Upper lobe of right lung (tissue), 1 donor: ENCODE measurements around the gene PDXDC1. TPM values are rescaled to one million over a fixed set of nuclear protein-coding genes. Genes with fewer than 3 reads are reported as not detected.
"Not testable (repeated sequence)": the region's sequence is repeated elsewhere in the genome, so short reads cannot be mapped to it uniquely, and the experiment has no call there.

Experiments
- ATAC-seq: fragments of 200-7000 bp; cut with Tn5 transposase; one replicate; pipeline ENCODE4 v1.9.1; 2020; ENCODE audit warnings: mild to moderate bottlenecking, moderate library complexity
- DNase-seq: peaks from one replicate; pipeline ENCODE4 v3.0.0-alpha.2; 2020
- H3K27ac ChIP-seq: fragments of 200-600 bp; one replicate; pipeline ENCODE4 v1.8.0; 2022
- H3K27me3 ChIP-seq: fragments of 200-600 bp; one replicate; pipeline ENCODE4 v1.8.0; 2022; ENCODE audit warnings: mild to moderate bottlenecking
- H3K36me3 ChIP-seq: fragments of 200-600 bp; one replicate; pipeline ENCODE4 v1.8.0; 2022
- H3K4me1 ChIP-seq: fragments of 200-600 bp; one replicate; pipeline ENCODE4 v1.8.0; 2022
- H3K4me3 ChIP-seq: fragments of 200-600 bp; one replicate; pipeline ENCODE4 v1.8.0; 2022; ENCODE audit warnings: mild to moderate bottlenecking
- H3K9me3 ChIP-seq: fragments of 200-600 bp; one replicate; pipeline ENCODE4 v1.8.0; 2022
- intact Hi-C: fragments of 100-400 bp; cut with DNase I; formaldehyde crosslinking; loops from one replicate; pipeline ENCODE4 v1.11.0; 2022
- total RNA-seq: library from RNA; stranded (reverse); fragmentation: NEBNext Ultra II Directional; extraction: Animal tissue kit (Norgen Biotek cat#: 25700); gene quantifications from one replicate; pipeline ENCODE4 v1.2.1, GENCODE V29; 2021
- TF ChIP-seq, protein P1 (sequence below): fragments of 200-600 bp; IDR thresholded peaks from one replicate; pipeline ENCODE4 v1.8.0; 2022; ENCODE audit warnings: antibody characterized with exemption
- donor health status: DM: no; HTN: yes; CAD: no; lungs with severe emphysema.

The PDXDC1 gene
- total RNA-seq, 1 donor from 2014 or later = 100 TPM

DNA sequence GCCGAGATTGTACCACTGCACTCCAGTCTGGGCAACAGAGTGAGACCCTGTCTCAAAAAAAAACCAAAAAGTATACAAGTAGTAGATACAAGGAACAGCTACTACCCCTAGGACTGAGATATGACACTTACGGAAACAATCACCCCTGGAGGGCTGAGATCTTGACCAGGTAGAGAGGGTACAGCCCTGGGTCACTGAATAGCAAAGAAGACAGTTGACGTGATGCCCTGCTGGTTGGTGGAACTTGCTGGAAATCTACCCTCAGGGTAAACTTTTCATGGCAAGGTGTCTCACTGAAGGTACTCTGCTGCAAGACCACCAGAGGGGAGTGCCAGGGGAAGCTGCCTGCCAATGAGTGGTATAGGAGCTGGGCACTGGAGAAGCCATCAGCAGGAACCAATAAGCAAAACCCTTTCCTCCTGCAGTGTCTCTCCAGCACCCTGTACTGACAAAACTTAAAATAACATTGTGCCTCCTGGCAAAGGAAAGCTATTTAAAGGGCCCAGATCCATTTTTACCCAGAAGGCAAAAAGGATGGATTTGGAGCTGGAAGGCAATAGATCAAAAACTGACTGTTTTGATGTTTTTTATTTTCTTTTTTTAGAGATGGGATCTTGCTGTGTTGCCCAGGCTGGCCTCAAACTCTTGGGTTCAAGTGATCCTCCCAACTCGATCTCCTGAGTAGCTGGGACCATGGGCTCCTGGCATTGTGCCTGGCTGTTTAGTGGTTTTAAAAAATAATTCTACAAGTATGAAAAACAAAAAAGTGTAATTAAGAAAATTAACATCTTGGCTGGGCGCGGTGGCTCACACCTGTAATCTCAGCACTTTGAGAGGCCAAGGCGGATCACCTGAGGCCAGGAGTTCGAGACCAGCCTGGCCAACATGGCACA, 11.3 kb upstream of the PDXDC1 start:
- peak; percentile 28 for ATAC-seq
- intact Hi-C loops = no loop called here

DNA sequence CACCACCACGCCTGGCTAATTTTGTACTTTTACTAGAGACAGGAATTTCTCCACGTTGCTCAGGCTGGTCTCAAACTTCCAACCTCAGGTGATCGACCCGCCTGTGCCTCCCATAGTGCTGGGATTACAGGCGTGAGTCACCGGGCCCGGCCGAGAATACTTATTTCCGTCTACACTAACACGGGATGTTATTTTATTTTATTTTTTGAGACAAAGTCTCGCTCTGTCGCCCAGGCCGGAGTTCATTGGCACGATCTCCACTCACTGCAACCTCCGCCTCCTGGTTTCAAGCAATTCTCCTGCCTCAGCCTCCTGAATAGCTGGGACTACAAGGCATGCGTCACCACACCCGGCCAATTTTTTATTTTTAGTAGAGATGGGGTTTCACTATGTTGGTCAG, 9.5 kb upstream of the PDXDC1 start:
- DNase-seq (no peak), ATAC-seq (no peak)
- Histone ChIP-seq H3K36me3 (no peaks in the 10 kb centered on the region), H3K27me3 (no peaks in the 10 kb centered on the region), H3K9me3 (no peaks in the 10 kb centered on the region), H3K4me1 (no peaks in the 10 kb centered on the region), H3K27ac (no peak overlapping the region), H3K4me3 (no peak overlapping the region)
- TF ChIP-seq, protein P1, sequence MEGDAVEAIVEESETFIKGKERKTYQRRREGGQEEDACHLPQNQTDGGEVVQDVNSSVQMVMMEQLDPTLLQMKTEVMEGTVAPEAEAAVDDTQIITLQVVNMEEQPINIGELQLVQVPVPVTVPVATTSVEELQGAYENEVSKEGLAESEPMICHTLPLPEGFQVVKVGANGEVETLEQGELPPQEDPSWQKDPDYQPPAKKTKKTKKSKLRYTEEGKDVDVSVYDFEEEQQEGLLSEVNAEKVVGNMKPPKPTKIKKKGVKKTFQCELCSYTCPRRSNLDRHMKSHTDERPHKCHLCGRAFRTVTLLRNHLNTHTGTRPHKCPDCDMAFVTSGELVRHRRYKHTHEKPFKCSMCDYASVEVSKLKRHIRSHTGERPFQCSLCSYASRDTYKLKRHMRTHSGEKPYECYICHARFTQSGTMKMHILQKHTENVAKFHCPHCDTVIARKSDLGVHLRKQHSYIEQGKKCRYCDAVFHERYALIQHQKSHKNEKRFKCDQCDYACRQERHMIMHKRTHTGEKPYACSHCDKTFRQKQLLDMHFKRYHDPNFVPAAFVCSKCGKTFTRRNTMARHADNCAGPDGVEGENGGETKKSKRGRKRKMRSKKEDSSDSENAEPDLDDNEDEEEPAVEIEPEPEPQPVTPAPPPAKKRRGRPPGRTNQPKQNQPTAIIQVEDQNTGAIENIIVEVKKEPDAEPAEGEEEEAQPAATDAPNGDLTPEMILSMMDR = no peak
- intact Hi-C loops = no loop called here

More for the DNA sequence above, 11.3 kb upstream of the PDXDC1 start:
- Histone ChIP-seq H3K4me1 (no peaks in the 10 kb centered on the region), H3K27me3 (no peaks in the 10 kb centered on the region), H3K9me3 (no peaks in the 10 kb centered on the region), H3K4me3 (no peak overlapping the region), H3K36me3 (no peaks in the 10 kb centered on the region), H3K27ac (no peak overlapping the region)
- DNase-seq = no peak
- TF ChIP-seq, protein P1 = no peak

DNA sequence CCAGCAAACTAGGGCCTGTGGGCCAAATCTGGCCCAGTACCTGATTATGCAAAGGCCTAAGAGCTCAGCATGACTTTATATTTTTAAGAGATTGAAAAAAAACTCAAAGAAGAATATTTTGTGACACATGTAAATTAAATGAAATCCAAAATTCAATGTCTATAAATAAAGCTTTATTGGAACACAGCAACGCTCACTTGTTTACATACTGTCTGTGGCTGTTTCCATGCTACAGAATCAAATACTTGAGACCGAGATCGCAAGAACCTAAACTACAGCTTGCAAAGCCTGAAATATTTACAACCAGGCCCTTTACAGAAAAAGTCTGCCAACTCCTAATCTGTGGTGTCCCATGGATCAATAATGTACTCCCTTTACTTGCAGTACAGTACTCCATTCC, 5.0 kb upstream of the PDXDC1 start:
- H3K27me3 ChIP-seq, intact Hi-C loops, DNase-seq, ATAC-seq, H3K4me1 ChIP-seq, H3K4me3 ChIP-seq, H3K27ac ChIP-seq, H3K9me3 ChIP-seq, H3K36me3 ChIP-seq: not testable (repeated sequence)

DNA sequence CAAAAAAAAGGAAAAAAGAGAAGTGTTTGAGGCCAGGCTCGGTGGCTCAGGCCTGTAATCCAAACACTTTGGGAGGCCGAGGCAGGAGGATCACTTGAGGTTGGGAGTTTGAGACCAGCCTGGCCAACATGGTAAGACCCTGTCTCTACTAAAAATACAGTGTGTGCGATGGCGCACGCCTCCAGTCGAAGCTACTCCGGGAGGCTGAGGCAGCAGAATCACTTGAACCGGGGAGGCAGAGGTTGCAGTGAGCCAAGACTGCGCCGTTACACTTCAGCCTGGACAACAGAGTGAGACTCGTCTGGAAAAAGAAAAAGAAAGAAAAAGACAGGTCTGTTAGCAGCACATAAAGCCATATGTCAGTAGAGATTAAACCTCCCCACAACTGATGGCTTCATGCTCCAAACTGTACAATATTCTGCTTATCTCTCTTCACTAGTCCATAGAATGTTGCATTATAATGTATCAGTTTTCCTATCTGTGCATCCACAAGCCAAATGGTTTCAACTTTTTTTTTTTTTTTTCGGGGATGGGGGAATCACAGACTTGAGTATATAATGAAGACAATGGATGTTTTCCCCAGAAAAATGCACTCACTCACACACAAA, 3.1 kb upstream of the PDXDC1 start:
- DNase-seq, ATAC-seq, H3K4me3 ChIP-seq, H3K9me3 ChIP-seq, H3K36me3 ChIP-seq, H3K27ac ChIP-seq, intact Hi-C loops, H3K27me3 ChIP-seq: not testable (repeated sequence)
- peaks cover 16% of the 10 kb centered on the region for H3K4me1 ChIP-seq

DNA sequence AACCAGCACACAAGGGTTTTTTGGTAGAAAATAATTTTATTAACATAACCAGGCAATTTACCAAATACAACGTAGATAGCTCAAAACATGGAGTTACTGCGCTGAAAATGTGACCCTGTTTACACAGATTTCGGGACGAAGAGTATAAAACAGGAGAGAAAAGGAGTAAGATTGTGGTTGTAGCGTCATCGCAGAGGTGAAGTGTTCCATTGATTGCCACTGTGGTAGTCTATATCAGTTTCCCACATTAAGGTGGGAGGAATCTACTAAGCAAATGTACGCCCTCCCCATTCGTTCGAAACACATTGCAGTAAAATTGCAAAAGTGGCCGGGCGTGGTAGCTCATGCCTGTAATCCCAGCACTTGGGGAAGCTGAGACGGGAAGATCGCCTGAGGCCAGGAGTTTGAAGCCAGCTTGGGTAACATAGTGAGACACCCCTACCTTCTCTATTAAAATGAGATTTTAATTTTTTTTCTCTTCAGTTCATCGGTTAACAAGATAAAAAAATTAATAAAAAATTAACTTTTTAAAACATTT, 972 bp upstream of the PDXDC1 start:
- H3K4me3 ChIP-seq = peak overlapping the region; percentile 93
- H3K4me1 ChIP-seq = peaks cover 23% of the 10 kb centered on the region
- H3K36me3 ChIP-seq, H3K9me3 ChIP-seq, H3K27ac ChIP-seq, H3K27me3 ChIP-seq, intact Hi-C loops, ATAC-seq, DNase-seq: not testable (repeated sequence)

DNA sequence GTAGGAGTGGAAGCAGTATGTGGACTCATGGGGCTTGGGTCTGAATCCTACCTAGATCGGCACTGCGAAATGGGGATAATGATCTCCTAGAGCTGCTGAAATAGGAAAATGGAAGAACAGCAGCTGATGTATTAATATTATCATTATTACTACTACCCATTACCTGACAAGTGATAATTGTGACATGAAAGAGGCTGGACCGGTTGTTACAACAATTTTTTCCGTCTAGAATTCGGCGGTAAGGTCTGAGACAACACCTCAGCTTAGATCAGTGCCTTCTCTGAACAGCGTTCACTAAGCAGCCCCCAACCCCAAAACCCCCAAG, 533 bp upstream of the PDXDC1 start:
- peaks cover 23% of the 10 kb centered on the region for H3K4me1 ChIP-seq
- DNase-seq, H3K36me3 ChIP-seq, intact Hi-C loops, ATAC-seq, H3K9me3 ChIP-seq, H3K27me3 ChIP-seq: not testable (repeated sequence)
- peak overlapping the region; percentile 93 for H3K27ac ChIP-seq
- peak overlapping the region; percentile 93 for H3K4me3 ChIP-seq

DNA sequence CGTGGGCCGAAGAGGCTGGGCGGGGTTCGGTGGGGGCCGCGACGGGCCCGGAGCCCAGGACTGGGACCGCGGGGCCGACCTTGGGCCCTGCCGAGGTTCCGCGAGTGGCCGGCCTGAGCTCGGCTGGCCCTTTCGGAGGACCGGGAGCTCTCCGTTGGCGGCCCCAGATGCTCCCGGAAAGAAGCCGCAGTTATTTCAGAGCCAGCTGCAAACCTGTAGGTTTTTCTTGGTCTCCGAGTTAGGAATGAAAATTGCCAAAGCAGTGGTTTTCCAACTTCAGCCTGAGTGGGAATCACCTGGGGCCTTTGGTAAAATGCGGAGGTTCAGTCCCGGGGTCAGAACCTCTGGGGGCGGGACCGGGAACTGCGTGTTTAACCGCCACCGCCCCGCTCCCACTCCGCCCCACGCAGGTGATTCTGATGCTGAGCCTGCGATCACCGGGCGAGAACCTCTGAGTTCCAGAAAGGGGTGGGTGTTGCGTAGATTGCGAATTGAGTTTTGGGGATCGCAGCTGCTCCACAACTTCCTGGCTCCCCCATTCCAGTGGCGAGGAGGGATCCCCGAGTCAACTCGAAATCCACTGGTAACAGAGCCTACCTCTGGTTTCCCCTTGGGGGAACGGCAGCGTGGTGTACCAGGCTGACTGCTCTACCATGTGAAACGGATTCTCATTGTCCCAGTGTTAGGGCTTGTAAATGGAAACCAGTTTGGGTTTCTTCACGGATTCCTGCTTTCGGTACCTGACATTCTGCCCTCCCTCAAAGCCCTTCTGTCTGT, 780 bp downstream of the PDXDC1 start:
- intact Hi-C loops, H3K27me3 ChIP-seq, H3K9me3 ChIP-seq, H3K36me3 ChIP-seq: not testable (repeated sequence)
- Histone ChIP-seq H3K4me3 (peak overlapping the region; percentile 93), H3K27ac (peak overlapping the region; percentile 93), H3K4me1 (peaks cover 23% of the 10 kb centered on the region)
- TF ChIP-seq, protein P1 = peak; percentile 19
- DNase-seq = peak; percentile 82
- peak; percentile 43 for ATAC-seq

DNA sequence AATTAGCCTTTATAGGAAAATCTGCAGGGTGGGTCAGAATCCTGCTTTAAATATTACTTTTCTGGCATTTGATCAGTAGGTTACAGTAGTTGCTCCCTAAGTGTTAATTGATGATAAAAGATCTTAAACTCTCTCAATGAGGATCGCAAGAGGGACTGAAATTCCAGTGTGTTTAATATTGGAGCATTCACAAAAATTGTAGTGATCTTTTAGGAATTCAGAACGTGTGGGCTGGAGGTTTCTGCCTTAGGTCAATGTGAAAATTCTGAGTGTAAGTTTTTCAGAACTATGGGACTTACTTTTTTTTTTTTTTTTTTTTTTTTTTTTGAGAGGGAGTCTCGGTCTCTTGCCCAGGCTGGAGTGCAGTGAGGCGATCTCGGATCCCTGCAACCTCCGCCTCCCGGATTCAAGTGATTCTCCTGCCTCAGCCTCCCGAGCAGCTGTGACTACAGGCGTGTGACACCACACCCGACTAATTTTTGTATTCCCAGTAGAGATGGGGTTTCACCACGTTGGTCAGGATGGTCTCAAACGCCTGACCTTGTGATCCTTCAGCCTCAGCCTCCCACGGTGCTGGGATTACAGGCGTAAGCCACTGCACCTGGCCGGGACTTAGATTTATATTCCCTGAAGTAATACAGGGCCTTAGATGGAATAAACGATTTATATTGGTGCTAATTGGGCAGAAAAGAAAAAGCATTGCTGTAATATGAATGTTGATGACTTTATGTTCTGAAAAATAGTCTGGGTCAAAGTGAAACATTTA, 2.3 kb downstream of the PDXDC1 start:
- H3K9me3 ChIP-seq, H3K4me3 ChIP-seq, H3K36me3 ChIP-seq, intact Hi-C loops, DNase-seq, H3K27ac ChIP-seq, ATAC-seq, H3K27me3 ChIP-seq: not testable (repeated sequence)
- peaks cover 23% of the 10 kb centered on the region for H3K4me1 ChIP-seq

DNA sequence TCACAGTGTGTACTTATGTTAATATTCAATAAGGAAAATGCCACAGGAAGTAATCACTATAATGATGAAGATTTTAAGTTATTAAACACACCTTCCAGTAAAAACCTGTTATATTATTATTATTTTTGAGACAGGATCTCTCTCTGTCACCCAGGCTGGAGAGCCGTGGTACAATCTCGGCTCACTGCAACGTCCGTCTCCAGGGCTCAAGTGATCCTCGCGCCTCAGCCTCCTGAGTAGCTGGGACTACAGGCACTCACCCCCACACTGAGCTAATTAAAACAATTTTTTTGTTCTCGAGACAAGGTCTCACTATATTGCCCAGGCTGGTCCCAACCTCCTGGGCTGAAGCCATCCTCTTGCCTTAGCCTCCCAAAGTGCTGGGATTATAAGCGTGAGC, 3.5 kb downstream of the PDXDC1 start:
- H3K4me3 ChIP-seq, H3K27ac ChIP-seq, H3K9me3 ChIP-seq, DNase-seq, H3K36me3 ChIP-seq, ATAC-seq, intact Hi-C loops, H3K27me3 ChIP-seq: not testable (repeated sequence)
- H3K4me1 ChIP-seq = peaks cover 23% of the 10 kb centered on the region

DNA sequence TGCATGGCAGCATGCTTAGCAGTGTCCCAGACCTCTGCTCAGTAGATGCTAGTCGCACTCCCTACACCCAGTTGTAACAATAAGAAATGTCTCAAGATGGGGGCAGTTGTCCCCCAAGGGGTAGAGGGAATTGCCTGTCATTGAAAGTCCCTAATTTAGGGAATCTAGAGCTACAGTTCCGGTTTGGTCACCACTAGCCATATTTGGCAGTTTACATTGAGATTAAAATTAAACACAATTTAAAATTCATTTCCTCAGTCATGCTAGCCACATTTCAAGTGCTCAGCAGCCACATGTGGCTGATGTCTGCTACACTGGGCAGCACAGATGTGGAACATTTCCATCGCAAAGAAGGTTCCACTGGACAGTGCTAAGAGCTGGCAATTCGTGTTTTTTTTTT, 4.1 kb downstream of the PDXDC1 start:
- intact Hi-C loops, H3K36me3 ChIP-seq, H3K27ac ChIP-seq, ATAC-seq, H3K9me3 ChIP-seq, DNase-seq, H3K4me3 ChIP-seq, H3K27me3 ChIP-seq: not testable (repeated sequence)
- H3K4me1 ChIP-seq = peaks cover 20% of the 10 kb centered on the region
